NCI-H1092 treated with DMSO at 0.1 percent for 48 hours (cell line): Measurements from ENCODE around the gene TFF2.

ENCODE experiments used
- DNase-seq: peaks from one replicate; lab custom pipeline; 2025; lab: John Stamatoyannopoulos, UW

TFF2 gene

GRCh38 chr21:42320791-42321190 lies 30.0 kb downstream of the TFF2 start:
- DNase-seq, result no peak

GRCh38 chr21:42319851-42320572 lies 30.8 kb downstream of the TFF2 start:
- DNase-seq, result no peak

- no peak for DNase-seq
These were observed 31.4 kb downstream of the TFF2 start for GRCh38 chr21:42319376-42319775.

DNA sequence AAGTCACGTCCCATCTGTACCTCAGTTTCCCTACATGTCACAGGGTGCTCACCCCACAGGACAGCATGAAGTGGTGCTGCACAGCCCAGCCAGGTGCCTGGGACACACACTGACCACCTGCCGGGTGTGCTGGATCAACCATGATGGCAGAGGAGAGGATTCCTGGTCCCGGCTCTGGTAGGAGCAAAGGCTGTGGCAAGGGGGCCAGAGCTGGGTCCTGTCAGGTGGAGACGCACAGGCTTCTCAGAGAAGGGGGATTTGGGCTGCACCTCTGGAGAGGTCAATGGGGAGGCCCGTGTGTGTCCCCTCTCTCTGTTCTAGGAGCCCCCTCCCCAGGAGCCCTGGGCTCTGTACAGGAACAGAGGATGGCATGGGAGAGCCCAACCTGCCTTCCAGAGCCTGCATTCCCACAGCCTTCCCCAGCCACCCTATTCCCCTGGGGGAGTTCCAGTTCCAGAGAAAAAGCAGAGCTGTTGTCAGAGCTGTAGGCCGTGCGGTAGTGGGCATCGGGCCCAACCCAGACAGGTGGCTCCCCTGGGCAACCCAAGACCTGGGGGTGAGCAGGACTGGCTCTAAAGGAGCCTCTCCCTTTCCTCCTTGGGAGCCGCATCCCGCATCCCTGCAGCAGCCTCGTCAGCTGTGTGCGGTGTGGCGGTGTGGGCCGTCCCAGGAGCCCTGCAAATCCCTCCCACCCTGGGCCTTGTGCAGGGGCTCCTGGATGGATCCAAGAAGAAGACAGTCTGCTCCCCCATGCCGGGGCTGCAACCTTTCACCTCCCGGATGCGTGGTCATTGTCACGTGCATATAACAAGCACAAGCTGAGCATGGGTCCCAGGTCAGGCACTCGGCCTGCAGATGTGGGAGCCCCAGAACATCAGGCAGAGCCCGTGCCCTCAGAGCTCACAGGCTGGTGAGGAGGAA lies 32.7 kb downstream of the TFF2 start:
- peak; percentile 85 for DNase-seq

DNA sequence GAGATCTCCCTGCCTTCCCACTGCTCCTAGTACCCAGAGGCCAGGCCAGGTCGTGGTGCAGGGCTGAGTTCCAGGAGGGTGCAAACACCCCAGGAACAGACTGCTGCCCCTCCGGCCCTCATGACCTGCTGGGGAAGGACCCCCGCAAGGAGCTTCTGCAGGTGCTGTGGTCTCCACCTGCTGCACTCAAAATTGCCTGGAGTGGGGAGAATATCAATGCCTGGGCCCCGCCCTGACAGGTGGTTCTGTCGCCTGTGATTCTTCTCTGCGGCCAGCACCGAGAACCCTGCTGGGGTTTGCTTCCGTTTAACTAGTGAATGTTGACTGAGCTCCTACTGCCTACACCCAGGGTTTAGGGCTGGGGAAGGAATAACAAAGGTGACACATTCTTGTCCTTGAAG lies 33.5 kb downstream of the TFF2 start:
- DNase-seq, result peak; percentile 78

- no peak for DNase-seq
These were observed 33.9 kb downstream of the TFF2 start for GRCh38 chr21:42316891-42317290.

DNA sequence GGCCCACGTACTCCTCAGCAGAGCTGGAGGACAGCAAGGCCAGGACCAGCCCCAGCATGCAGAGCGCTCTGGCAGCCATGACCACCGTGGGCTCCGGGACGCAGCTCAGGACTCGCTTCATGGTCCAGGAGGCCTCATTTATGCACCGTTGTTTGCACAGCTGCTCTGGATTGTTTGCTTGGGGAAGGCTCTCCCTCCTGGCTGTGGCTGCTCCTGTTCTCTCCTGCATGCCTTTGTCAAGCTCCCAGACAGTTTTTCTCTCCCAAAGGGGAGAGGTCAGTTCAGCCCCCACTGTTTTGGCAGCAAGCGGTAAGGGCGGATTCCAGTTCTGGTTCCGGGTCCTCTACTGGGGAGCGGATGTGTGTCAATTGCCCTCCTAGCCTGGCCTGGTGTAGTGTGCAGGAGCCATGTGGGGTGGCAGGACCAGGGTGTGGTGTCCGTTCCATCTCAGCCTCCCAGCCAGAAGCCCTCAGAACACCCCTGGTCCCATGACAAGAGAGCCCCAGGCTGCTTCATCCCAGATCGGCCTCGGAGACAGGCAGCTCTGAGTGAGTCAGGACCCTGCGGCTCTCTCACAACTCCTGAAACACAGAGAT lies 35.4 kb downstream of the TFF2 start, which contains the start of gene TFF3:
Gene TFF3 (minus strand): TSS at position 114 of the 596 bp plus-strand sequence. CDS start 35 bp downstream, at position 79.
- peak; percentile 99 for DNase-seq

GRCh38 chr21:42314616-42315295 lies 36.0 kb downstream of the TFF2 start:
- no peak for DNase-seq

- peak; percentile 68 for DNase-seq
These were observed 37.3 kb downstream of the TFF2 start for GRCh38 chr21:42313501-42313969.

DNA sequence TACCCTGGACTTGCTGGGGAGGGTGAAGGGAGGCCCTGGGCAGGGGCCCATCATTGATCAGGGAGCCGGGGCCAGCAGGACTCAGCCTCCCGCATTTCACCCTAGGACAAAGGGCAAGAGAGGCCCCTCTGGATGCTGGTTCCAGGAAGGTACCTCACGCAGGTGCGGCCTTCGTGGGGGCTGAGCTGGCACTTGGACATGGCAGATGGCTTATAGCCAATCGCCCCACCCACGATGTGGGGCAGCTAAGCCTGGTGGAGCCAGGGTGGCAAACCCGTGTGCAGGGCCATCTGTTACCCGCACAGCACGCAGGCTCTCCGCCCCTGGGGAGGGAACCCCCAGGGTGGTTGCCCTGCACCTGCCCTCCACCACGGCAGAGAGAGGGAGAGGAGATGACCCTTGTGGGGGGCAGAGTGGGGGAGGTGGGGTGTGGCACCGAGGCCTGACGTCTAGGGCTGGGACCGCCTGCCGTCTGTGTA lies 38.1 kb downstream of the TFF2 start:
- DNase-seq, result peak; percentile 60

GRCh38 chr21:42311816-42312625 lies 38.8 kb downstream of the TFF2 start:
- peak; percentile 34 for DNase-seq

DNA sequence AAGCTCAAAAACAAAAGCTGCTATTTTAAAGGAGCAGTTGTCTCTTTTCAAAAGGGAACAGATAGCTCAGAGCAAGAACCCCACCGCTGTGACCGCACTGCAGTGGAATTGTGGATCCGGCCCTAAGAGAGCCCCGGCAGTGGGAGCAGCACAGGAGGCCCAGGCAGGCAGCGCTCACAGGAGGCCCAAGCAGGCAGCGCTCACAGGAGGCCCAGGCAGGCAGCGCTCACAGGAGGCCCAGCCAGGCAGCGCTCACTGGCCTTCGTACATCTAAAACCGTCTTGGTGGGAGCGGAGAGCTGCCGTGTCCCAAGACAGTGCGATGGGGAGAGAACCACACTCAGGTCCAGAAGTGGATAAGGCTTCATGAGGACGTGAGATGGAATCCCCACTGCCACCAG lies 39.6 kb downstream of the TFF2 start:
- no peak for DNase-seq

DNA sequence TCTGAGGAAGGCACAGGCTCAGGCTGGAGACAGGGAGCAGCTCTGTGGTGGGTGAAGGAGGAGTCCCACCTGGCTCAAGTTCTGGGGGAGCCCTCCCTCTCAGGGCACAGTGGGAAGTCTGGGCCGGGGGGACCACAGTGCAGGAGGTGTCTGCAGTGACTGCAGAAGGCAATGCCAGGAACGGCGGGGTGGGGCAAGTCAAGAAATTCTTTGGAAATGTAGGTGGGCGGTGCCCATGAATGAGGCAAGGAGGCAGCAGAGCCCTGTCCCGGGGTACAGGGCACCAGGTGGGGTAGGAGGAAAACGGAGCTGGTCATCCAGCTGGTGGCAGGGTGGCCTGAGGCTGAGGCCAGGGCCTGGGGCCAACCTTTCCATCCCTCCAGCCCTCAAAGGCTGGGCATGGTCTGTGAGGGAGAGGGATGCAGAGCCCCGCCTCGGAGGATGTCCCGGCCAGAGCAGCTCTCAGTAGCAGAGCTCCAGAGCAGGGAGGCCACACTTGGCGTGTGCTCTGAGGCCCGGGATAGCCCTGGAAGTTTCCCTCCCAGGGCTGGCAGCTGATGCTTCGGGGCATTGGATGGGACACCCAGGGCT lies 40.3 kb downstream of the TFF2 start:
- no peak for DNase-seq

GRCh38 chr21:42309753-42310213 lies 41.0 kb downstream of the TFF2 start:
- peak; percentile 84 for DNase-seq

- no peak for DNase-seq
These were observed 41.7 kb downstream of the TFF2 start for GRCh38 chr21:42308914-42309752.

DNA sequence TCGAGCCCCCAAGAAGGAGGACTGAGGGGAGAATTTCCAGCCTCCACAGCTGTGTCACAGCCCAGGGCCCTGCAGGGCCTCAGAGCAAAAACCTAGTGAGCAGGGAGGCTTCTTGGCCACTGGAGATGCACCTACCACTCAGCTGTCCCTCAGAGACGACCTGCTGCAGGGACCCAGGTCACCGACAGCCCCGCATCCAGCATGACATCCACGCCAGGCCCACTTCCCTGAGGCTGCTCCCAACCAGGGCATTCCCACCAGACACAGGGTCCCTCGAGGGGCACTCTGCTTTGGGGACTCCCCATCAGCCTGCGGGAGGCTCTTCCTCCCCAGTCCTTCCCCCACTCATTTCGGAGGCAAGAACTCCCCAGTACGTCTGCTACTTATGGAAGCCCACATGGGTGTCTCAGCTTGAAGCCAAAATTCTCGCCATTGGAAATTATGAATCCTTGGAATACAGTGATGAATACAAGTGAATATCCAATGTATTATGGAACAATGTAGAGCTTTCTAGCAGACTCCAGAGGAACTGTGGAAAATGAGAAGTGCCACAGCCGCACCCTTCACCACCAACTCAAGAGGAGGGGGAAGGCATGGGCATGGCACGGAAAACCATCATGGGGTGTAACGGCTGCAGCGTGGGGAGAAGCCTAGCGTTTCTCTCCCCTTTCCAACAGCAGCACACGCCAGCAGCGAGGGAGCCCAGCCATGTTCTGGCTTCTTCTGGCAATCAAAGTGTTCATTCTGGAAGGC lies 42.5 kb downstream of the TFF2 start:
- DNase-seq, result no peak

GRCh38 chr21:42307106-42307505 lies 43.7 kb downstream of the TFF2 start:
- DNase-seq, result peak; percentile 20

GRCh38 chr21:42306366-42307035 lies 44.3 kb downstream of the TFF2 start:
- peak; percentile 41 for DNase-seq
